SU-DHL-6 (cell line): ENCODE results near the gene TIPARP.

ENCODE experiments used
- H2AFZ ChIP-seq: fragments of 200-600 bp; sonication (generic); 2 replicates; pipeline ENCODE4 v1.6.1; 2014; ENCODE audit warnings: low read depth, mild to moderate bottlenecking, moderate library complexity, mixed read lengths, antibody characterized with exemption, low read length; ENCODE audit not compliant: severe bottlenecking
- H3F3A ChIP-seq: fragments of 200-600 bp; shearing (Covaris generic); 2 replicates; pipeline ENCODE4 v1.6.0; 2016; ENCODE audit warnings: antibody characterized with exemption, mild to moderate bottlenecking; ENCODE audit not compliant: insufficient read depth
- H3K27ac ChIP-seq: fragments of 200-600 bp; sonication (generic); 2 replicates; pipeline ENCODE4 v1.5.1; 2016; ENCODE audit warnings: low read depth, mild to moderate bottlenecking, low read length, moderate library complexity, mixed read lengths
- H3K27me3 ChIP-seq: fragments of 200-600 bp; sonication (generic), shearing (Covaris generic); 2 replicates; pipeline ENCODE4 v1.6.0; 2014; ENCODE audit warnings: mild to moderate bottlenecking, low read length
- H3K36me3 ChIP-seq: fragments of 200-600 bp; sonication (generic); 2 replicates; pipeline ENCODE4 v1.6.1; 2014; ENCODE audit warnings: mild to moderate bottlenecking, low read length, mixed read lengths
- H3K4me2 ChIP-seq: fragments of 300-600, 200-600 bp; shearing (Covaris generic), sonication (generic); 2 replicates; pipeline ENCODE4 v1.6.0; 2014; ENCODE audit warnings: low read length, low read depth, mild to moderate bottlenecking; ENCODE audit not compliant: poor library complexity, severe bottlenecking
- H3K4me3 ChIP-seq: fragments of 200-600 bp; sonication (generic); 2 replicates; pipeline ENCODE4 v1.5.1; 2014; ENCODE audit warnings: antibody characterized with exemption, low read length, mild to moderate bottlenecking, mixed read lengths; ENCODE audit not compliant: insufficient read depth, poor library complexity, severe bottlenecking
- H3K79me2 ChIP-seq: fragments of 200-600 bp; sonication (generic); 2 replicates; pipeline ENCODE4 v1.6.1; 2014; ENCODE audit warnings: mild to moderate bottlenecking, low read length, moderate library complexity; ENCODE audit not compliant: insufficient read depth
- H3K9ac ChIP-seq: fragments of 200-600 bp; sonication (generic); 2 replicates; pipeline ENCODE4 v1.7.0; 2014; ENCODE audit warnings: mild to moderate bottlenecking, low read length
- H3K9me2 ChIP-seq: fragments of 200-600 bp; sonication (generic); replicated peaks from 2 replicates; pipeline ENCODE4 v1.6.1; 2014; ENCODE audit warnings: low read length; ENCODE audit not compliant: insufficient read depth
- H3K9me3 ChIP-seq: fragments of 200-600 bp; sonication (generic); 2 replicates; pipeline ENCODE4 v1.6.1; 2014; ENCODE audit warnings: low read length, mixed read lengths; ENCODE audit not compliant: insufficient read depth
- H4K20me1 ChIP-seq: fragments of 200-600 bp; sonication (generic); 2 replicates; pipeline ENCODE4 v1.6.1; 2014; ENCODE audit warnings: low read depth, mild to moderate bottlenecking, antibody characterized with exemption, low read length, moderate library complexity, mixed read lengths
- EZH2phosphoT487 ChIP-seq: fragments of 200-600 bp; sonication (generic), shearing (Covaris generic); conservative IDR thresholded peaks from 2 replicates; pipeline ENCODE4 v1.6.1; 2018; ENCODE audit warnings: mild to moderate bottlenecking, antibody characterized with exemption, low read length, moderate library complexity, mixed read lengths
- TF ChIP-seq, protein P1 (sequence below): fragments of 200-600 bp; sonication (generic); IDR thresholded peaks from one replicate; pipeline ENCODE4 v1.5.1; 2017; ENCODE audit warnings: antibody characterized with exemption, mild to moderate bottlenecking, low read length, moderate library complexity; ENCODE audit not compliant: insufficient read depth, poor library complexity, severe bottlenecking

TIPARP gene

DNA sequence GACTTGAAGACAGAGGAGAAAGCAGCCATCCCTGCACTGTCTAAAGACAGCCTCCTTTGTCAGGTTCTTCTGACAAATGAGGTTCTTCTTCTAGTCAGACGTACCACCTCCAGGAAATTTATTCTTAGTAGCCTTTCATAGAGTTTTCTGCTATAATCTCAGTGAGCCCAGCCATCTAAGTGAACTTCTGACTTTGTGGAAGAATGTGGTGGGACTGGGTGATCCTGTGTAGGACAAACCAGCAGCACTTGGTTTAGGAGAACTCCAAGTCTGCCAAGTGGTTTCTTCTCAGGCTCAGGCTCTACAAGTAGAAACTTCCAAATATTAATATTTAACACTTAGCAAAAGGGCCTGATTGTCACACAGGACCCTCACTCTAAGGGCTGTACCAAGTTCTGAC is 52.1 kb downstream of the TIPARP start:
- Histone ChIP-seq H3K36me3 (no peaks in the 10 kb centered on the region), H3K27ac (no peak overlapping the region), H3K4me2 (no peak overlapping the region)

DNA sequence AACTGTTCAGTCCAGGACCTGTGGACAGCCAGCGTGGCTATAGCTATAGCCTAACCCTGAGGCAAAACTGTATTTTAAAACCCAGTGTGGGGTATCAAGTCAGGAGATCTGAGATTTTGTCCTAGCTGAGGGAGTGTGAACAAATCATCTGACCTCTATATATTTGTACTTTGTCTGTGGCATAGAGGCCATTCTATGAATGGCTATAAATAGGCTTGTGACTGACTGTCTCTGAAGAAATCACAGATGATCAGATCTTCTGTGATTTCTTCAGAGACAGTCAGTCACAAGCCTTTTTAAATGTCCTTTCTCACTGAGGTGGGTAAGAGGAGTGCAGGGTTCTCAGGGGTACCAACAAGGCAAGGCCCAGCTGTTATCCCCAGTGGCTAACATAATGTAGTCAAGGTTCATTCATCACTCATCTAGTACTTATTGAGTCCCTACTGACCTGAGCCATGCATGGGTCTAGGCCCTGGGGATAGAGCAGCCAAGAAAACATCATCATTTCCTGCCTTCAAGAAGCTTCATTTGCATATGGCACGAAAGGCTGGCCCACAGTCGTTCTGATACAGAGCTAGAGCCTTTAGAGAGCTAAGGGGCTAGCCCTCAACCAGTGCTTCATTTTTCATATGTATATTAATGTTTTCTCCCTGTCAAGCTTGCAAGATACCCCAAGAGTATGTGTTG is 53.3 kb downstream of the TIPARP start:
- no peak overlapping the region for H3K4me2 ChIP-seq
- no peaks in the 10 kb centered on the region for H4K20me1 ChIP-seq
- no peaks in the 10 kb centered on the region for H3K27me3 ChIP-seq
- no peaks in the 10 kb centered on the region for H3K79me2 ChIP-seq
- H3K9ac ChIP-seq = no peak overlapping the region
- no peaks in the 10 kb centered on the region for H3F3A ChIP-seq
- H3K9me2 ChIP-seq = no peaks in the 10 kb centered on the region
- no peaks in the 10 kb centered on the region for H3K36me3 ChIP-seq
- H3K9me3 ChIP-seq = no peaks in the 10 kb centered on the region
- no peak overlapping the region for H2AFZ ChIP-seq
- H3K4me3 ChIP-seq = no peak overlapping the region
- TF ChIP-seq, protein P1, sequence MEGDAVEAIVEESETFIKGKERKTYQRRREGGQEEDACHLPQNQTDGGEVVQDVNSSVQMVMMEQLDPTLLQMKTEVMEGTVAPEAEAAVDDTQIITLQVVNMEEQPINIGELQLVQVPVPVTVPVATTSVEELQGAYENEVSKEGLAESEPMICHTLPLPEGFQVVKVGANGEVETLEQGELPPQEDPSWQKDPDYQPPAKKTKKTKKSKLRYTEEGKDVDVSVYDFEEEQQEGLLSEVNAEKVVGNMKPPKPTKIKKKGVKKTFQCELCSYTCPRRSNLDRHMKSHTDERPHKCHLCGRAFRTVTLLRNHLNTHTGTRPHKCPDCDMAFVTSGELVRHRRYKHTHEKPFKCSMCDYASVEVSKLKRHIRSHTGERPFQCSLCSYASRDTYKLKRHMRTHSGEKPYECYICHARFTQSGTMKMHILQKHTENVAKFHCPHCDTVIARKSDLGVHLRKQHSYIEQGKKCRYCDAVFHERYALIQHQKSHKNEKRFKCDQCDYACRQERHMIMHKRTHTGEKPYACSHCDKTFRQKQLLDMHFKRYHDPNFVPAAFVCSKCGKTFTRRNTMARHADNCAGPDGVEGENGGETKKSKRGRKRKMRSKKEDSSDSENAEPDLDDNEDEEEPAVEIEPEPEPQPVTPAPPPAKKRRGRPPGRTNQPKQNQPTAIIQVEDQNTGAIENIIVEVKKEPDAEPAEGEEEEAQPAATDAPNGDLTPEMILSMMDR = no peak
- no peak for TF ChIP-seq EZH2phosphoT487
- H3K27ac ChIP-seq = no peak overlapping the region

More for the DNA sequence above, 52.1 kb downstream of the TIPARP start:
- H3K79me2 ChIP-seq = no peaks in the 10 kb centered on the region
- H3K9me3 ChIP-seq = no peaks in the 10 kb centered on the region
- no peaks in the 10 kb centered on the region for H3K27me3 ChIP-seq
- TF ChIP-seq, protein P1 = no peak
- no peaks in the 10 kb centered on the region for H4K20me1 ChIP-seq
- no peak overlapping the region for H3K9ac ChIP-seq
- H3K4me3 ChIP-seq = no peak overlapping the region
- no peak overlapping the region for H2AFZ ChIP-seq
- H3F3A ChIP-seq = no peaks in the 10 kb centered on the region
- no peaks in the 10 kb centered on the region for H3K9me2 ChIP-seq

DNA sequence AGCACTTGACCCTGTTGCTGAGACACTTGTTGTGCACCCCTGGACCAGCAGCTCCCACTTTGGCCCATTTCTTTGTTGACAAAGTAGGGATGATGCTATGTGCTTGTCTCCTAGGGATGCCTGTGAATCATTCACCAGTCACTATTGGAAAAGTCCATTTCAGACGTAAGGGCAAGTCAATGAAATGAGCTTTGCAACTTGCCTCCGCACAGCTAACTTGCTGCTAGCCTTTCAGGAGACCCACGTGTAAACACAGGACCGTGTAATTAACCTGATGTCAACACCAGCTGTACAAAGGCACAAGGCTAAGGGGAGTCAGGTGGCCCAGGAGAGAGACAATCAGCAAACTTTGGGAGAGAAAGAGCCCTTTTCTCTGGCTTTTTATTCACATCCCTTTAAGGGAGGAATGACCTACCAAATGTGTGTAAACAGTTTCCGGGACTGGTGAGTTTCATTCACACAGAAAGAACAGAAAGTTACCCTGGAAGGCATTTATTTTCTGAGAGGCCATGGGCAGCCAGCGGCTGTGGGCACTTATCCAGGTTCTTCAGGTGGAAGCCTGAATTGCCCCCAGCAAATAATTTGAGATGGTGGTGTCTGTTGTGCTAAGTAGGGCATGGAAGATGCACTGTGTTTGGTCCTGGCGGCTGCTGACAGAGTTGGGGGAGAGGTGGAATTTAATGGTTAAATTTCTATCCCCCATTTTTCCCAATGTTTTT is 54.0 kb downstream of the TIPARP start:
- no peak overlapping the region for H3K27ac ChIP-seq
- no peaks in the 10 kb centered on the region for H4K20me1 ChIP-seq
- no peaks in the 10 kb centered on the region for H3K9me3 ChIP-seq
- no peaks in the 10 kb centered on the region for H3K27me3 ChIP-seq
- H3K9me2 ChIP-seq = no peaks in the 10 kb centered on the region
- H3K4me2 ChIP-seq = no peak overlapping the region
- H3F3A ChIP-seq = no peaks in the 10 kb centered on the region
- H3K4me3 ChIP-seq = no peak overlapping the region
- no peaks in the 10 kb centered on the region for H3K36me3 ChIP-seq
- H2AFZ ChIP-seq = no peak overlapping the region
- TF ChIP-seq, protein P1 = no peak
- no peak for TF ChIP-seq EZH2phosphoT487
- no peak overlapping the region for H3K9ac ChIP-seq
- H3K79me2 ChIP-seq = no peaks in the 10 kb centered on the region
